ENCODE measurements around the gene FCRL1.

- no peak for TF ChIP-seq CTCF (IDR thresholded peaks at IDR 0.05)
- no peak for TF ChIP-seq POLR2A (IDR thresholded peaks at IDR 0.05)
These were observed 9.3 kb upstream of the FCRL1 start for GRCh38 chr1:157829210-157829609.

All from testis (tissue), 2 donors.